GM04504 (cell line): ENCODE data around the gene PJA2.
"Not testable (repeated sequence)": the region's sequence is repeated elsewhere in the genome, so short reads cannot be mapped to it uniquely, and the experiment has no call there.

Experiments
- DNase-seq: peaks from one replicate; pipeline ENCODE4 v3.0.0-alpha.2; 2012; ENCODE audit warnings: low read depth

PJA2 gene, protein sequence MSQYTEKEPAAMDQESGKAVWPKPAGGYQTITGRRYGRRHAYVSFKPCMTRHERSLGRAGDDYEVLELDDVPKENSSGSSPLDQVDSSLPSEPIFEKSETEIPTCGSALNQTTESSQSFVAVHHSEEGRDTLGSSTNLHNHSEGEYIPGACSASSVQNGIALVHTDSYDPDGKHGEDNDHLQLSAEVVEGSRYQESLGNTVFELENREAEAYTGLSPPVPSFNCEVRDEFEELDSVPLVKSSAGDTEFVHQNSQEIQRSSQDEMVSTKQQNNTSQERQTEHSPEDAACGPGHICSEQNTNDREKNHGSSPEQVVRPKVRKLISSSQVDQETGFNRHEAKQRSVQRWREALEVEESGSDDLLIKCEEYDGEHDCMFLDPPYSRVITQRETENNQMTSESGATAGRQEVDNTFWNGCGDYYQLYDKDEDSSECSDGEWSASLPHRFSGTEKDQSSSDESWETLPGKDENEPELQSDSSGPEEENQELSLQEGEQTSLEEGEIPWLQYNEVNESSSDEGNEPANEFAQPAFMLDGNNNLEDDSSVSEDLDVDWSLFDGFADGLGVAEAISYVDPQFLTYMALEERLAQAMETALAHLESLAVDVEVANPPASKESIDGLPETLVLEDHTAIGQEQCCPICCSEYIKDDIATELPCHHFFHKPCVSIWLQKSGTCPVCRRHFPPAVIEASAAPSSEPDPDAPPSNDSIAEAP

DNA sequence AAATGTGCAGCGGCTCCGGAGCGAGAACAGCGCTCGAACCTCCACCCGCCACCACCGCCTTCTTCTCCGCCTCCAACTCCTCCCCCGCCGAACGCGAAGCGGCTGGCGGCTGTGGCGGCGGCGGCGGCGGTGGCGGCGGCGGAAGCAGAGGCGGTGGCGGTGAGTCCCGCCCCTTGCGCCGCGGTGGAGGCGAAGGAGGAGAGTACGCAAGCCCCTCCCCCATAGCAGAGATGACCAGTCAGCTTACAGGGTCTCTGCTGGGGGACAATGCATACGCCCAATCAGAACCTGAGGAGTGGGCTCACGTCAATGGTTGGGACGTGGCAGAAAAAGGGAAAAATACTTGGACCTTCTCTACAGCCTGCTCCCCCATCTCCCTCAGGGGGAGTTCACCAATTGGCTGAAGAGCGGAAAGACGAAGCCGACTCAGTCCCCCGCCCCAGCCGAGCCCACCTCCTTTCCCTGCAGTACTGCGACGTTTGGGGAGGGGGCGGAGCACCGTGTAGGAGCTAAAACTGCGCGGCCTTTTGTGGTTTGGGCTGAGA is at the start of gene PJA2:
TSS of gene PJA2 (minus strand) at position 131 of the 545 bp plus-strand sequence. CDS start 26,541 bp downstream, outside the sequence.
- peak; percentile 100 for DNase-seq

DNA sequence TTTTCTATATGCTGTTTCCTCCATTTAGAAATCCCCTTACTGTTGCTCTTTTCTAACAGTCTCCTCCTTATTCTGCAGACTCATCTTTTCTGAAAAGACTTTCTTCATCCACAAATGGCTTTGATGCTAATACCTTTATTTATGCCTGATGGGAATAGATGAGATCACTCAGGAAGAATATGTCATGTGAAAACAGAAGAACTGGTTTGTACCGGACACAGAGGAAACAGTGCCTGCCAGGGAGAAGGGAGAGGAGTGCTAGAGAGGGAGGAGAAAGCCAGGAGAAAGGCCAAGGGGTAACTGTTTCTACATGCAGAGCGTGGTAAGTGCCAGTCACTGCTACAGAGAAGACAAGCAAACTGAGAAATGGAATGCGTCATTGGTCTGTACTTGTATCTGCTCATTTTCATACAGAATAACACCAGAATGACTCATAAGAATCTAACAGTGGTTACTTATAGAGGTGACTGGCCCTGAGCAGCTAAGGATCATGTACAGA is 45.9 kb upstream of the PJA2 start:
- peak; percentile 88 for DNase-seq

DNA sequence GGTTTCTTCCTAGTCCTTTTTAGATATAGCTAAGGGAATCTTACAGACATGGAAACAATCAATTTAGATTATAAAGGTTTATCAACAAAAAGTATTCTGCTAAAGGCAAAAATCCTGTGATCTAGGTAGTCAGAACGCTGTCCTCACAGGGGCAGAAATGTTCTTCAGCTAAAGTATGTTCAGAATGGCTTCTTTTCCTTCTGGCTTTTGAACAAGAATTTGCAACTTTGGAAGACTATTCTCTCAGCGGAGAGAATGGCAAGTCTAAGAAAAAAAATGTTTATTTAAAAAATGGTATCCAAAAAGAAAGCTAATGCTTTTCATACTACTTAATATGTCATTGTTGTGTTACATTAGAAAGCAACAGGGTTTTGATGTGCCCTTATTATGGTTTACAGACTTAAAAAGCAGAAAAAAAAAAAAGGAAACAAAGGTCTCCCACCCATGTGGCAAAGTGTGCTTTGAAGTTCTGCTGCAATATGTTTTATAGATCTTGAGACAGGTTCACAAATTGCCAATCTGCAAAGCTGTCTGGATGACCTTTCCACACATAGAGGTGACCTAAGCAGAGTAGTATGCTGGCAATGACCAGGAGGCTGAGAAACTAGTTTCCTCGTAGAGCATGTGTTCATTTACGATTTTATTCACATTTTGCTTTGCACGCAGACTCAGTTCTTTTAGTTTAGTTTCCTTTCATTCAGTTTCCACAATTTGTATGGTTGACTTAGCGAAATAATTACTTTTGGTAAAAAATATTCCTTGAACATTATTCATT is 45.1 kb upstream of the PJA2 start:
- DNase-seq = peak; percentile 35

DNA sequence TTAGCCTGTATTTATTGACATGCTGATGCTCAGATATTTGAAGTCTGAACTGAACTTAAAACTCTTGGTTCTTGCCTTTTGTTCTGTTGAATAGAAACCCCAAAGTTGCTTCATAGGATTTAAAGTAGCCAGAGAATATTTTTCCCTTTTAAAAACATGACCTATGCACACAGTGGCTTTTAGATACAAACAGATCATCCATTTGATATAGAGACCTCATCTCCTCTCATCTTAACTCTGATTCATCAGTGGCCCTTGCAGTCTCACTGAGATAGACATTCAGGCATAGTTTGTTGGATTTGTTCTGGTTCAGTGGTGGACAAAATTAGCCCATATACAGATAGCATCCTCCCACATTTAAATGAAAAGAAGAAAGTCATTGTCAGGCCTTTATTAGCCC is 43.5 kb upstream of the PJA2 start:
- DNase-seq = no peak

DNA sequence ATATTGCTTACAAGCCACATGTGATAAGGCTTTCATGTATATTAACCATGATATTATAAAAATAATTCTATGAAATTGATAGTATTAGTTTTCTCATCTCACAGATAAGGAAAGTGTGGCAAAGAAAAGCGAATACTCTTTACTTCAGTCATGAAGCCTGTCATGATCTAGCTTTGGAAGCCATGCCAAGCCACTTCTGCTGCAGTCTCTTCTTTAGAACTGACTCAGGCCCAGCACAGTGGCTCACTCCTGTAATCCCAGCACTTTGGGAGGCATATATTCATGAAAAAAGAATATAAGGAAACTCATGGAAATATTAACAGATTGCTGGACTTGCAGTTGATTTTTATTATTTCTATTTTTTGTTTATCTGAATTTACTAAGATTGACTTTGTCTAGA is 42.9 kb upstream of the PJA2 start:
- DNase-seq = no peak

DNA sequence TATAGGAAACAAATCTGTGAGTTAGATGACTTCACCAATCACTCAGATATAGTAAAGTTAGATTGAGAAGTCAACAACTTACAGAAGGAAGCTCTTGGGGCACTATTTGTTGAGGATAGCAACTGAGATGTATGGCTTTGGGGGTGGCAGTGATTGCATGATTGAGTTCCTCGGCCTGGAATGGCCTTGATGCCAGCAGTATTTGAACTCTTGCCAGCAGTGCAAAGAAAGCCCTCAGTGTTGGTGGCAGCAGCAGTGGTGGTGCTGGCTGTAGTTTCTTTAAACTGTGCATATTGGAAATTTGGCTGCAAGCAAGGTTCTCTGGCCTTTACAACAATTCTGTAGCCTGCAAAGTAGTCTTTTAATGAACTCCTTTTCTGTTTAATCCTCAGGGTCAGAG is 41.4 kb upstream of the PJA2 start:
- no peak for DNase-seq

DNA sequence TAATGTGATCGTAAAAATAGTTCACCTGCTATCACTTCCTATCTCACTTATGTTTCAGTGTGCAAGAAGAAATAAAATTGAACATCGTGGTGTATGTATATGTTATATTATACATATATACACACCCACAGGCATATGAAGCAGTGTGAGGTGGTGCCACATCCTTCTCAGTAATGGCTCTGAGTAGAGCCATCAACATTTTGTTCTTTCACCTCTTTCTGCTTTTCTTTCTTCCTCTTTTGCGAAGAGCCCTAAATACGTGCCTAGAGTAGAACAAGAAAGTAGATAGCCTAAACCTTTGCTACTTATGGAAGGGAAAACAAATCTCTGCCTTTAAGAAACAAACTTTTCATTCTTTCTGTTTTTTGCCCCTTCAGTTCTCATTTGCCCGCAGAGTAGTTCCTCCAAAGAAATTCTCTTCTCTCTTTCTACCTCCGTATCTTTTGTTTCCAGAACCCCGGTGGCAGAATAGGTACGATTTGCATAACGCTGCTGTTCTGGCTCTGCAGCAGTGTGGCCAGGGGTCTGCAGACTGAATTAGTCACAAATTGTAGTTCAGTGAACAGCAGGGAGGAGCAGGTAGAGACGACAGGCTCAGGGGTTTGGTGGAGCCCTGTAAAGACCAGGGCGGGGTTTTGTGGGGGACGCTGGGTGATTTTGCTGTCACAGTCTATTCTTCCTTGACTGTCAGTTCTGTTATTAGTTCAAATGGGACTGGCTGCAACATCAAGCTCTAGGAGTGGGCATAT is 40.5 kb upstream of the PJA2 start:
- no peak for DNase-seq

DNA sequence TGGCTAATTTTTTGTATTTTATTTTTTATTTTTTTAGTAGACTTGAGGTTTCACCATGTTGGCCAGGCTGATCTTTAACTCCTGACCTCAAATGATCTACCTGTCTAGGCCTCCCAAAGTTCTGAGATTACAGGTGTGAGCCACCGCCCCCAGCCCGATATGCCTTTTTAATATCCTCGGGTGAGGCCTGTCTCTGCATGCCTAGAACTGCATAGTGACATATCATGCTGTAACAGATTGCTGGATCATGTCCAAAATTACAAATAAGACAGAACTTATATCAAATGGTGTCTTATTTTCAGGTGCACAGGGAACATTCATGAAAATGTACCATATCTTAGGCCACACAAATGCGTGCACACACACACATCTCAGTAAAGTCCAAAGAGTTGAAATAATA is 39.1 kb upstream of the PJA2 start:
- DNase-seq = no peak

DNA sequence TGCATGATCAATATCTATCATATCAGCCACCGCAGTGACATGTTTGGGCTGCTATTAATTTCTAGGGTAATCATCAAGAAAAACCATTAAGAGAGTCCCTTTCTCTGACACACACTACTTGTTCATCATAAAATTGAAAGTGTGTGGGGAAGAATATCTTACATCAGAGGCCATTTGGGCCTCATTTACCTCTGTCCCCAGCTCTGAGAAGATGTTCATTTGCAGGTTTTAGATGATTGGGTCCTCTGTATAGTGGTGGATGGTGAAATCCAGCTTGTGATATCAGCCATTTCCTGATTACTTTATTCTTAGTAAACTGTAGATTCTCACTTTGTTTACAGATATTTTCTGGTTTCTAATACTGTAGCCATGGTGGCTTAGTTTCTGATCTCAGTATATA is 29.8 kb upstream of the PJA2 start:
- no peak for DNase-seq

DNA sequence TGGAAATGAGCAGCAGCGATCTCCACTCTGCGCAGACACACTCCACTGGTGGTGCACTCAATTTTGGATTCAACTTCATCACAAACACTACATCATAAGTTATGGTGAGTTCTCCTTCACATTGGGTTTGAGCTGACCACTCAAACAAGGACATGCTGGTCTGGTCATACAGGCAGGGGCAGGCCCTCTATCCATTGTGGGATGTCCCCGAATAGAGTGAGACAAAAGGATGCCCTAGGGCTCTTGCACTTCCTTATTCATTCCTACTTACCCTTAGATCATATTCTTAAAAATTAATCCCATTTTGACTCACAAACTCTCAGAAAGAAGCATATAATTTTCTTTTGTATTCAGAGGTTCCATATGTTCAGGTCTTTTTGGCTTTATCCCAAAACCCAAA is 16.3 kb upstream of the PJA2 start:
- DNase-seq = no peak

DNA sequence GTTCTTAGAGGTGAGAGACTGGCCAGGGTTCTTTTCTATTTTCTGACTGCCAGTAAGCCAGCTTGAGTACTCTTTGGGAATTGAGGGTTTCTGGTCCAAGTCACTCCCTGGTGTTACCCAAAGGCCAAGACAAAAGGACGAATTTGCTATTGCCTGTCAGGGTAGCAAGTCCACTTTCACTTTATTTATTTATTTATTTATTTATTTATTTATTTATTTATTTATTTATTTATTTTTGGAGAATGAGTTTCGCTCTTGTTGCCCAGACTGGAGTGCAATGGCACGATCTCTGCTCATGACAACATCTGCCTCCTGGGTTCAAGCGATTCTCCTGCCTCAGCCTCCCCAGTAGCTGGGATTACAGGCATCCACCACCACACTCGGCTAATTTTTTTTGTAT is 15.7 kb upstream of the PJA2 start:
- not testable (repeated sequence) for DNase-seq

DNA sequence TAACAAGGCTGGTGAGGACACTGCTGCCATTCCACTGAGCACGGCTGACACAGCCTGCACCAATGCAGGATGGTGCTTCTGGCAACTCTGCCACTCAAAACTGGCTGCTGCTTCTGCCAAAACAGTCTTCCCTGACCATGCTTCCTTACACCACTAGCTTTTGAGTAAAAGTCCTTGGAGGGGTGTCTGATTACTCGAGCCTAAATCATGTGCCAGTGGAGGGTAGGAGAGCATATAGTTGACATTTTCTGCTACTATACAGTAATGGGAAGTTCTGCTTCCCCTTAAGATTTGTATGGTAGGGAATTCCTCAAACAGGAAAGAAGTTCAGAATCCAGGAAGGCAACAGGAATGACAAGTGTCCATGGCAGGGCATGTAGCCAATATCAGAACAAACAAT is 12.2 kb upstream of the PJA2 start:
- no peak for DNase-seq

DNA sequence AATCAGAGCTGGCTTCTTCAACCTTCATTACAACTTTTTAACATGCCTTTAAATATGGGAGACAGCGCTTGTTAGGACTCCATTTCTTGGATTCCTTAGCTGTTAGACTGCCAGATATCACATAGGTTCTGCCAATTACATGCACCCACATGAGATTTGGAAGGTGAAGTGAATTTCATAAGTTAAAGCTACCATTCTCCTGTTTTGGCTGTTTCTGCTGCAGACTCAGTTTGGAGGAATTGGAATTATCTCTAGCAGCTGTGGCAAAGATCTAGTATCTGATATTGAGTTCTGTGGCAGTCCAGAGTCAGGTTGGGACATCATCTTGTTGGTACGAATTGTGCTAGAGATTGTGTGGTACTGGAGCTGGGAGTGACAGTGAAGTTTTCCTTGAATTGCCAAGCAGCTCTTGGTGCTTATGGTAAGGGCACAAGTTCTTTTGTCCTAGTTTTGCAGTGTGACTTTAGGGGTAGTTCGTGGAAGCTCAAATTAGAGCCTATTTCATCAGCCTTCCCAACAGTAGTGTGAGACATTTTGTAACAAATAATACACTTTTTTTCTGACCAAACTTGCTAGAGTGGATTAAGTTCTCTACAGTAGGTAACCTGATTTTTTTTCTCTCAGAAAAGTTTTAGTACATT is 9.1 kb upstream of the PJA2 start:
- DNase-seq = no peak

DNA sequence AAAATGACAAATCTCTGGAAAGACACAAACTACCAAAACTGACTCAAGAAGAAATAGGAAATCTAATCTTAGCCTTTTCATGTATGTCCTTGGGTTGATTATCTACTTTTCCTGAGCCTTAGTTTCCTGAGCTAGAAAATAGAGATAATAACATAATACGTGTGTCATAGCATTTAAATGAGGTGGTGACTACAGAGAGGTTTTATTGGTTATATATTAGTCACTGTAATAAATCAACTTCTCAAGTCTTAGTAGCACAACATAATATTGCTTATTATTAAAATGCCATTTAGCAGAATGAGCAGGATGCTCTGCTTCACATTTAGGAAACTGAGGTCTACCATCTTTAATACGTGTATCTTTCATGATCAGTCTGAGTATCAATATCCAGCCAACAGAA is 7.1 kb upstream of the PJA2 start:
- DNase-seq = no peak

DNA sequence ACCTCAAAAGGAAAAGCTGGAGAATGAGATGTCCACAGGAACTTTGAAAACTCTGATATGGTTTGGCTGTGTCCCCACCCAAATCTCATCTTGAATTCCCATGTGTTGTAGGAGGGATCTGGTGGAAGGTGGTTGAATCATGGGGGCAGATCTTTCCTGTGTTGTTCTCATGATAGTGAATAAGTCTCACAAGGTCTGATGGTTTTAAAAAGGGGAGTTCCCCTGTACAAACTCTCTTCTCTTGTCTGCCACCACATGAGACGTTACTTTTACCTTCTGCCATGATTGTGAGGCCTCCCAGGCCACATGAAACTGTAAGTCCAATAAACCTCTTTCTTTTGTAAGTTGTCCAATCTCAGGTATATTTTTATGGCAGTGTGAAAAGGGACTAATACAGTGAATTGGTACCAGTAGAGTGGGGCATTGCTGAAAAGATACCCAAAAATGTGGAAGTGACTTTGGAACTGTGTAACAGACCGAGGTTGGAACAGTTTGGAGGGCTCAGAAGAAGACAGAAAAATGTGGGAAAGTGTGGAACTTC is 4.2 kb upstream of the PJA2 start:
- DNase-seq = not testable (repeated sequence)

DNA sequence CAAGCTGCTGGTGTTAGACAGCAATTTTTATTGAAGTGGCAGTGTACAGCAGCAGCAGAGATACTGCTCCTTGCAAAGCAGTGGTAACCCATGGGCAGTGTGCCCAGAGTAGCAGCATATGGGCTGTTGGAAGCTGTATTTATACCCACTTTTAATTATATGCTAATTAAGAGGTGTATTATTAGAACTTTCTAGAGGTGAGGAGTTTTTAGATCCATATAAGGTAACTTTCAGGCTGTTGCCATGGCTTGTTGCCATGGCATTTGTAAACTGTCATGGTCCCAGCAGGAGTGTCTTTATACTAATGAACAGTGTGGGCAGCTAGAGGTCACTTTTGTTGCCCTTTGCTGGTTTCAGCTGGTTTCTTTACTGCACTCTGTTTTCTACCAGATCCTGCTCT is 3.7 kb upstream of the PJA2 start:
- DNase-seq = no peak

DNA sequence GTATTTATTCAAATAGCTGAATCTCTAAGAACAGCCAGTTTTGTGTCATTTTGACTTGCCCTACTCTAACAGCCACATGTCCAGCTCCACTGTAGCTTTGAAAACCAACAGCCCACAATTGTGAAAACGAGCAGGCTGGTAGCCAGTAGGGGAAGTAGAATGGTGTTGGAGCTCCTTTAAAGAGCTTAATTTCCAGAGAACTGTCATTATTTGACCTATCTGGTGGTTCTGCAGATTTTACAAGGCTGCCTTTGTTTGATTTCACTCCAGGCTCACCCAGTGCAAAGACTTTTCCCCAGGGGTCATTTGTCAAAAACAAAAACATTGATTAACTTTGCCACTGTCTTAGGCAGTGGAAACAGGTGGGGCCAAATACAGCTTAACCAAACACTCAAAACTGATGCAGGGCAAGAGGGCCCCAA is 3.2 kb upstream of the PJA2 start:
- no peak for DNase-seq

DNA sequence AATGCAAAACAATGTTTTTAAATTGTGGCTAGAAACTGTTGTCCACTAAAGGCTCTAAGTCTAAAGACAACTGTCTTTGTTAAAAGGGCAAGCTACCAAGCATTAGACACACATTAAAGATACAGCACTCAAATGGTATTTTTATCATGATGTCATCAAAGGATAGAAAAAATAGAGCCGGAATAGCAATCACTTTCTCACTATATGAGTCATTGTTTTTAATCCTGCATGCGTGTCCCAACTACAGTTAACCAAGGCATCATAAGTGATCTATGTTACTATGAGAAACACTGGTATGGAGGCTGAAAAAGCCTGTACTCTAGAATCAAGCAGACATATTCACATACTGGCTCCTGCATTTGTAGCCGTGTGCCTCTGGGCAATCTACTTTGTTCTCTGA is 1.9 kb upstream of the PJA2 start:
- DNase-seq = peak; percentile 73

DNA sequence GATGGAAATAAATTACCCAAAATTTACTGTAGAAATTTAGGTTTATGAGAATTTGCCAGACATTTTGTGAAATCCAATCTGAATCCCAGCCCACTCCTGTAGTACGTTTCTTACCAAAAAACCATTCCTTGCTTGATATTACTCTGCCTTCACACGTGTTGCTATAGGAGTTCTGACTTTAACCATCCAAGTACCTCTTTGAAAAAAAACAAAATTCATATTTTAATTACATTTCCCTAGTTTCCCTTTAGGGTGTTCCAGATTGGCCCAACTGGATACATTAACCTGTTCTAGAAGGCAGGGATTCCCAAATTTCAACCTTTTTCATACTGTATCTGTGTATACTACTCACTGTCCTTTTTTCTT is 1.4 kb upstream of the PJA2 start:
- no peak for DNase-seq

DNA sequence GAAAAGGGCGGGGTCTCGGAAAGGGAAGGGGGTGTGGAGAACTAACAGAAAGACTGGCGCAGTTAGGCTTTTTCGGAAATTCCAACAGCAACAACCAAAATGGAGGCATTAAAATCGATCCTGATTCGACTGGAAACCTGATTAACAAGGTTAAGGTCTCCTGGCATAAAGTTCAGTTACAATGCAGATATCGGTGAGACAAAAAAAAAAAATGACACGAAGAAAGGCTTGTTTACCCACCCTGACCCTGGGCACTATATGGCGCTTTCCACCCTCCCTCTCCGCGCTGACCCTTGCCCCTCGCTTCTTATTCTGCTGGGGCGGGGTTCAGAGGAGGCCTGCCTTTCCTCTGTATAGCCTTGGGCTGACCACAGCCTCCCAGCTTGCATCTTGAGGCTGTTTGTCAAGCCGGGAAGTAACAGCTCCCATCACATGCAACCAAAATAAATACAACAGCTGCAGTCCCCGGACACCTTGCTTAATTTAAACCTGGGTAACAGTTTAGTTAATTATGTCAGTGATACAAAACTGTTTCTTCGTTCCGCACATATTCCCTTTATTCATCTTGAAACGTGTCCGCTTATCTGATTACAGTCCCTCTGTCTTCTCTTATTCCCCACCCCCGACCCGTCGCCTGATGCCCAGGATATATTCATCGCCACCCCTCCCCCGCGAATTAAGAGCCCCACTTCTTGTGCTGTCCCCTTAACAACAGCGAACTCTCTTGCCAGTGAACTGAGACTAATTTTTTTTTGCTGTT is 795 bp upstream of the PJA2 start:
- DNase-seq = peak; percentile 55
